IPS-NIHi7 (cell line): ENCODE measurements around the gene KLHL9.

ENCODE experiments used
- DNase-seq: peaks from one replicate; pipeline ENCODE4 v3.0.0; 2012; ENCODE audit warnings: mixed read lengths; ENCODE audit errors: extremely low spot score

Gene KLHL9

DNA sequence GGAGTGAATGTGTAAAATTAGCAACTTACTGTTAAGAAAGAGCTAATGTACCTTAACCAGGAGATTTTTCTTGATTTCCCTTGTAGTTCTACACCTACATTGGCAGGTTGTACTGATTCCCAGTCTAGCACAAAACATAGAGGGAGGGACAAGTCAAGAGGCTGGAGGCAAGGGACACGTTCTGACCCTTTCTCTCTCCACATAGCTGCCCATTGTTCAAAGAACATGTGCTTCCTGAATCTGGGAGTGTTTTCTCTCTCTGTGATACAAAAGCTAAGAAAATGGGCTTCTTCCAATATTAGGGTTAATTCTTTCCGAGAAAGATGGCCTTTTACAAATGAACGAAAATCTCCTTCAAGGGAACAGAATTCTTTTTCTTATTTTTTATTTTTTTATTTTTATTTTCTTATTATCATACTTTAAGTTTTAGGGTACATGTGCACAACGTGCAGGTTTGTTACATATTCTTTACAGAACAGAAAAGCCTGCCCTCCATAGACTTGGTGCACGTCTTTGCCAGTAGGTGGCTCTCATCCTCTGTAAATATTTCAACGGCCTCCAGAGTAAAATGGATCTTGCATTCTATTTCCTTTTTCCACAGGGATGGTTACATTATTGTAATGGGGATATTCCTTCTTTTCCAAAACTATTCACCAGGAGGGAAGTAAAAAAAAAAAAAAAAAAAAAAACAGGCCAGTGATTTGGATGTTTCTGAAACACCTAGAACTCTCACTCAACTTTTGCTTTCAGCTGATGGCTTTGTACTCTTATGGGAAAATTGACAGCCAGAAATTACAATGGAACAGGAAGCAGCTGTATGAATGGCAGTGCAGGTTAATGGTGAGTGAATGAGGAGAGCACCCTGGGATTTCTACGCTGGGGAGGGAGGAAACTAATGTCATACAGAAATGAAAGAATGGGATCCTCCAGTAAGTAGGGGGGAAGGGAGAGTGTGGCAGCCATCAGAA lies 17.0 kb downstream of the KLHL9 start:
- peak; percentile 36 for DNase-seq

DNA sequence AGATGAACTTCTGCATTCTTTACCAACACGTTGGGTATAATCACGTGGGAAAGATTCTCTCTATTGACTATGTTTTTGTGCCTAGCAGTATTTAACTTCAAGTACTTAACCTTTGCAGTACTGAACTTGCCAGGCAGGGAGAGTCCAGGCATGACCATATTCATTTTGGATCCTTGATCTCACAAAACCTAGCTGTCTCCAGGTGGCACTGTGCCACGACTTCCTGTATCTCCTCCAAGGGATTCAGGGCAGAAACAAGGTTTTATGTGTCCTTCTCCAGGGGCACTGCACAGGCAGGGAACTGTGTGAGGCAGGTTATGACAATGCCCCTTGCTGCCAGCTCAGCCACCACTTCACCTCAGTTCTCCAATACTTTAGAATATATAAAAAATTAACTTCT lies 18.3 kb downstream of the KLHL9 start:
- DNase-seq: no peak

- no peak for DNase-seq
These were observed 19.0 kb downstream of the KLHL9 start for GRCh38 chr9:21316032-21316842.

DNA sequence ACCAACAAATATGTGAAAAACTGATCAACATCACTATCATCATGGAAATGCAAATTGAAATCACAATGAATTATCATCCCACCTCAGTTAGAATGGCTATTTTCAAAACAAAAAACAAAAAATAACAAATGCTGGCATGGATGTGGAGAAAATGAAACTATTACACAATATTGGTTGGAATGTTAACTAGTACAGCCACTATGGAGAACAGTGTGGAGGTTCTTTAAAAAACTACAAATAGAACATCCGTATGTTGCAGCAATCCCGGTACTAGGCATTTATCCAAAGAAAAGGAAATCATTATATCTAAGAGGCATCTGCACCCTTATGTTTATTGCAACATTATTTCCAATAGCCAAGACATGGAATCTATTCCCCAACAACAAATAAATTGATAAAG lies 21.1 kb downstream of the KLHL9 start:
- DNase-seq: no peak

- no peak for DNase-seq
These were observed 23.3 kb downstream of the KLHL9 start for GRCh38 chr9:21311889-21312288.

- no peak for DNase-seq
These were observed 30.0 kb downstream of the KLHL9 start, which contains the start of gene IFNA5 for GRCh38 chr9:21305213-21305612. TSS of gene IFNA5 (minus strand) at chr9:21305313. CDS start at chr9:21305256, 57 bp downstream.

- DNase-seq: no peak
These were observed 39.2 kb downstream of the KLHL9 start for GRCh38 chr9:21295992-21296391.

- DNase-seq: no peak
These were observed 40.2 kb downstream of the KLHL9 start for GRCh38 chr9:21294904-21295538.

- no peak for DNase-seq
These were observed 40.8 kb downstream of the KLHL9 start for GRCh38 chr9:21294364-21294774.

DNA sequence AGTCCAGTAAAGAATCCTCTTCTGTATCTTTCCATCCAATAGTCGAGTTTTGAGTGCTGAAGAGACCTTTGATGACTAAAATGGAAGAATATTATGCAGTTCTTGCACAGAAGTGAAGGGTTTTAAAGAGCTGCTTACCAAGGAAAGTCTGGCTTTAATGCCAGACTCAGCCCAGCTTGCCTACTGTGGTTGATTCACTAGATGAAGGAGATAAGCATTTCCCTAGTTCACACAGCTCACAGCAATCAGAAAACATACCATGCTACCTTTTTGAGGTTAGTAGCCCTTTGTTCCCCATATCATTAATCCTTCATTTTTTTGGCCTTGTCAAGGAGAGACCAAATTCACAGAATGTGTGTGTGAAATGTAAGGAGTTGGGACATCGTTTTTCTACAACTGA lies 45.4 kb downstream of the KLHL9 start:
- DNase-seq: no peak

- no peak for DNase-seq
These were observed 47.9 kb downstream of the KLHL9 start for GRCh38 chr9:21287280-21287679.

DNA sequence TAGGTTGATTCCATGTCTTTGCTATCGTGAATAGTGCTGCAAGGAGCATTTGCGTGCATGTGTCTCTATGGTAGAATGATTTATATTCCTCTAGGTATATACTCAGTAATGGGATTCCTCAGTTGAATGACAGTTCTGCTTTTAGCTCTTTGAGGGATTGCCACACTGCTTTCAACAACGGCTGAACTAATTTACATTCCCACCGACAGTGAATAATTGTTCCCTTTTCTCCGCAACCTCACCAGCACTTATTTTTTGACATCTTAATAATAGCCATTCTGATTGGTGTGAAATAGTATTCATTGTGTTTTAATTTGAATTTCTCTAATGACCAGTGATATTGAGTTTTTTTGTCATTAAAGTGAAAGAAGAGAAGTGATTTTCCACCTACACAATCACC lies 48.5 kb downstream of the KLHL9 start:
- DNase-seq: no peak

DNA sequence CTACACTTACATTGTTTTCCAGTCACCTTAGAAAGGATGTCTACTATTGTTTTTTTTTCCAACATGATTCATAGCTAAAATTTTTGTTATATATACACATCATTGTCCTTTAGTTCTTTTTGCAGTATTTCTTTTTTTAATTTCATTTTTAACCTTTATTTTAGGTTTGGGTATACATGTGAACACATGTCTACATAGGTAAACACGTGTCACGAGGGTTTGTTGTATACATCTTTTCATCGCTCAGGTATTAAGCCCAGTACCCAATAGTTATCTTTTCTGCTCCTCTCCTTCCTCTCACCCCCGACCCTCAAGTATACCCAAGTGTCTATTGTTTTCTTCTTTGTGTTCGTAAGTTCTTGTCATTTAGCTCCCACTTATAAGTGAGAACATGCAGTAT lies 49.1 kb downstream of the KLHL9 start:
- DNase-seq: no peak

DNA sequence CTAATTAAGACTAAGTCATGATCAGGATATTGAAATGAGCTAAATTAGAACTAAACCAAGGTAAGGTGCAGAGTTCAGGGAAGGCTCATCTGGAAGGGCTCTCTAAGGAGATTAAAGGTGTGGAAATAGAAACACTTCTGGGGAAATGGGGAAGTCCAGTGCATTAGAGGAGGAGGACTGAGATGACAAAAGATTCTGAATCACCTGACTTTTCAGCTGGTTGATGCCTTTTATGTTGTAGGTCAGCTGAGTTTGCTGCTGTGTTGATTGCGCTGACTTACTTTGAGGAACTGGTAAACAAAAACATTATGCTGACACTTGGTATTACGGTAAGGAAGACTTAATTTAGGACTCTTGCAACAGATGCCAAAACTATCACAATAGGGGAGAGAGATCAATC lies 53.9 kb downstream of the KLHL9 start:
- no peak for DNase-seq
